GM21423 (cell line): ENCODE results near the gene TSBP1.

ENCODE experiments used
- ATAC-seq: cut with Tn5 transposase; IDR thresholded peaks from one replicate; pipeline ENCODE4 v1.9.1; 2021; ENCODE audit warnings: mild to moderate bottlenecking, moderate library complexity; ENCODE audit not compliant: unreplicated experiment

TSBP1 gene, protein sequence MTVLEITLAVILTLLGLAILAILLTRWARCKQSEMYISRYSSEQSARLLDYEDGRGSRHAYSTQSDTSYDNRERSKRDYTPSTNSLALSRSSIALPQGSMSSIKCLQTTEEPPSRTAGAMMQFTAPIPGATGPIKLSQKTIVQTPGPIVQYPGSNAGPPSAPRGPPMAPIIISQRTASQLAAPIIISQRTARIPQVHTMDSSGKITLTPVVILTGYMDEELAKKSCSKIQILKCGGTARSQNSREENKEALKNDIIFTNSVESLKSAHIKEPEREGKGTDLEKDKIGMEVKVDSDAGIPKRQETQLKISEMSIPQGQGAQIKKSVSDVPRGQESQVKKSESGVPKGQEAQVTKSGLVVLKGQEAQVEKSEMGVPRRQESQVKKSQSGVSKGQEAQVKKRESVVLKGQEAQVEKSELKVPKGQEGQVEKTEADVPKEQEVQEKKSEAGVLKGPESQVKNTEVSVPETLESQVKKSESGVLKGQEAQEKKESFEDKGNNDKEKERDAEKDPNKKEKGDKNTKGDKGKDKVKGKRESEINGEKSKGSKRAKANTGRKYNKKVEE

DNA sequence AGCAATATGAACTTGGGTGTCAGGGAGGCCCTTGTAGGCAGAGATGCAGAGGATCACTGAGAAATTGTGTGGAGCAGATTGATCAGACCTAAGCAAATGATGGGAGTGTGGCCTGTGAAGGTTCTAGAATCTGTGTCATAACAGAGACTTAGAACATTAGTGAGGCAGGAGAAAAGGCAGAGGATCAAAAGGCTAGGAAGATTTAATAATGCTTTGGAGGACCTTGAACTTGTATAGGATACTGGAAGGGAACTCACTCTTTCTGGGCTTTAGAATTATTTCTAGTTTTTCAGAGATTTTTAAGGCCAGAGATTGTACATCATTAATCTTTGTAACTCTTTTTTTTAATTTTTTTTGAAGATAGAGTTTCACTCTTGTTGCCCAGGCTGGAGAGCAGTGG lies at the start of gene TSBP1:
TSS of gene TSBP1 (minus strand) at position 101 of the 400 bp plus-strand sequence. CDS start 197 bp downstream, outside the sequence.
- no peak for ATAC-seq

GRCh38 chr6:32416036-32416435 lies 44.3 kb upstream of the TSBP1 start:
- ATAC-seq, result no peak

DNA sequence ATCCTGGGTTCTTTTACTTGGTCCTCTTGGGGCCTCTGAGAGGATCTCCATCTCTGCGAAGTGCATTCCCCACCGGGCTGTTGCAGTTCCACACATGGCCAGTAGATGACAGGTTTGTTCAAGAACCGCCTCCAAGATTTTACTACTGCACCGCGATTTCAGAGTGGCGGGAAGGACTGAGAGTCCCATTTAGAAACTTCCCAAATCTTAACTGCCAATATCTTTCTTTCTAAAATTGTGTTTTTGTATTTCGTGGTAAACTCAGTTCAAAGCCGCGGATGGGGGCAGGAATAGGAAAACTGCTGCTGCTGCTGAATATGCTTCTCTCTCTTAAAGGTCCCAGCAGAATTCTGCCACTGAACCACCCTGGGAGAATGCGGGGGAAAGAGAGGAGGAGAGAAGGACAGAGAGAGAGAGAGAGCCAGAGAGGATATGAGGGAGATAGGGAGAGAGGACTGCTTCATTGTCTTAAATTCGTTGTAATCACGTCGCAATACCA lies 43.9 kb upstream of the TSBP1 start:
- ATAC-seq, result no peak

DNA sequence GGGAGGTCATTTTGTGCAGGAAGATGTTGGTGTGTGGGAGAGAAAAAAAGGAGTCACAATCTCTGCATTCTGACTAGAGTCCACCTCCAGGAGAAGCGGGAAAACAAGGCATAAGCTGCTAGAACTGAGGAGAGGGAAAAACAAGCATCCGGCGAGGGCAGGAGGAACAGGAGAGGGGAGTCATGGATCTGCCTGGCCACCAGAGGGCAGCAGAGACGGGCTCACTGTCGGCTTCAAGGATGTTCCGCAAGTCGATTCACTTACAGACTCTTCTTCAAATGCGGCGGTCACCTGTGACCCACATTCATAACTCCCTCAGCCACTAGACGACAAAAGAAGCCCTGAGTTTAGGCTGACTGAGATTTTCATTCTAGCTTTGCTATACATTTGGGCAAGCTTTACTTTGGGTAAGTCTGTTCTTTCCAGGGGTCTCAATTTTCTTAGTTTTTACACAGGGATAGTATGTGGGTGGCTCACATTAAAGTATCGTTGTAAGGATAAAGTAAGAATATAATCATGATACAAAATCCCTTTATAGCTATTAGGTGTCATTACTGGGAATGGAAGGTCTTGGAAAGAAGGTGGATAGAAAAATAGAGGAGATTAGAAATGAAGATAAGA lies 41.8 kb upstream of the TSBP1 start:
- ATAC-seq, result no peak

GRCh38 chr6:32411566-32412327 lies 40.0 kb upstream of the TSBP1 start:
- no peak for ATAC-seq

DNA sequence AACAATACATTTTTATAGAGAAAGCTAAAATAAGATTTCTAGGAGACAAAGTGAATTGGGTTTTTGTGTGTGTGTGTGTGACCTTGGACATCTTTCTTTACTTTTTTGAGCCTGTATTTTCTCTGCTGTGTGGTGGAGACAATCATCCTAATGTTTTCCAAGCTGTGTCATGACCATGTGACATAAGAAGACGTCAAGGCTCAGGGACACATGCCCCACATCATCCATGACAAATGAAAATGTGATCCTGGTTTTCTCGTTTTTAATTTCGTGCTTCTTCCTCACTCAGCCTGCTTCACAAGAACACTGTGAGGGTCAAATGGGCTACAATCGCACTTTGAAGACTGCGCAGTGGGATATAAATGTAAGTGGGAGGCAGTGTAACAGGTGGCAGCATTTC lies 39.2 kb upstream of the TSBP1 start:
- ATAC-seq, result no peak

DNA sequence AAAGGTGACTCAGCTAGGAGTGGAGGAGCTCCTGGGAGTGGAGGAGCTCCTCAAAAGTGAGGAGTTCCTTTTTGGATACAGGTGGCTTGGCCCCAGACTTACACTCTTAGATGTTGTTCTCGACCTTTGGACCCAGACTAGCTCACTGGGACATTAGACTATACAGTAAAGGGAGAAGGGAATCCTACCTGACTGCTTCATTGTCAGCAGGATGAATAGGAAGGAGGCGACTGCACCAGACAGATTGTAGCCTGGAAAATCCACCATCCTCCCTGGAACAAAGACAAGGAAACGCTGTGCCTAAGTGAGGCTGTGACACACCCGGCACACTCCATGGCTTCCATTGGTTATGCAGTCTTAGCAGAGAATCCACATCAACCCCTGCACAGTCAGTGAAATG lies 35.2 kb upstream of the TSBP1 start, which contains the start of gene BTNL2:
TSS of gene BTNL2 (minus strand) at position 325 of the 400 bp plus-strand sequence. CDS start at position 267, 58 bp downstream.
- ATAC-seq, result no peak

- no peak for ATAC-seq
Observed at GRCh38 chr6:32406197-32406596, 34.5 kb upstream of the TSBP1 start.

- ATAC-seq, result no peak
Observed at GRCh38 chr6:32405656-32406055, 34.0 kb upstream of the TSBP1 start.

- ATAC-seq, result no peak
Observed at GRCh38 chr6:32402812-32403211, 31.1 kb upstream of the TSBP1 start.

- no peak for ATAC-seq
Observed at GRCh38 chr6:32401284-32401963, 29.7 kb upstream of the TSBP1 start.

GRCh38 chr6:32397252-32397920 lies 25.7 kb upstream of the TSBP1 start:
- peak; percentile 62 for ATAC-seq

DNA sequence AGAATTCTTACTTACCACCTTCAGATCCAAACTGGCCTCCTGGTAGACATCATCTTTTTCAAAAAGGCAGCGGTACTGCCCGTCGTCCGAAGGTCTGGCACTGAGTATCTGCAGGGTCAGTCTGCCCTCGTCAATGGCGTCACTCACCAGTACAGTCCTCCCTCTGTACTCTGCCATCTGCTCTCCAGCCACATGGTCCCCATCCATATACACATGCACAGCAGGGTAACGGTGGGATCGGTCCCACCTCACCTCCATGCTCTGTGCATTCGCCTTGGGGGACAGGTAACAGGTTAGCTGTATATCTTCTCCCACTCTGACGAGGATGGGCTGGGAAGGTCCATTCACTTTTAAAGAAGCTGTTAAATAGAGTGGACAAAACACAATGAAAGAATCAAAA lies 24.3 kb upstream of the TSBP1 start:
- ATAC-seq, result no peak

- no peak for ATAC-seq
Observed at GRCh38 chr6:32393665-32394420, 22.1 kb upstream of the TSBP1 start.

DNA sequence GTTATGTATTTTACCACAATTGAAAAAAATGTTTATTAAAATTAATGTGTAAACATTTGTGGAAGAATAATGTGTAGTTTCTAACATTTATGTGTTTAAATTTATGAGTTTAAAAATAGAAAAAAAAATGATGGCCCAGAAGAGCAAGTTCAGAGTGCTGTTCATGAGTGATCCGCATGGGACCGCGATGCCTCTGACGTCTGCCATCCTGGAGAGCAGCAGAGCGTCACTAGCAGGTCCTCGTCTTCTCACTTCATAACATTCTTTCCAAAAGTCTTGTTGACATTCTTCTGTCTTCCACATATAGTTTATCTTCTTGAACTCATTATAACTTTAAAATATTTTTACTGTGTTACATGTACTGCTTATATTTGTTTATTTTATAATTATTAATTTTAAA lies 19.8 kb upstream of the TSBP1 start:
- no peak for ATAC-seq

DNA sequence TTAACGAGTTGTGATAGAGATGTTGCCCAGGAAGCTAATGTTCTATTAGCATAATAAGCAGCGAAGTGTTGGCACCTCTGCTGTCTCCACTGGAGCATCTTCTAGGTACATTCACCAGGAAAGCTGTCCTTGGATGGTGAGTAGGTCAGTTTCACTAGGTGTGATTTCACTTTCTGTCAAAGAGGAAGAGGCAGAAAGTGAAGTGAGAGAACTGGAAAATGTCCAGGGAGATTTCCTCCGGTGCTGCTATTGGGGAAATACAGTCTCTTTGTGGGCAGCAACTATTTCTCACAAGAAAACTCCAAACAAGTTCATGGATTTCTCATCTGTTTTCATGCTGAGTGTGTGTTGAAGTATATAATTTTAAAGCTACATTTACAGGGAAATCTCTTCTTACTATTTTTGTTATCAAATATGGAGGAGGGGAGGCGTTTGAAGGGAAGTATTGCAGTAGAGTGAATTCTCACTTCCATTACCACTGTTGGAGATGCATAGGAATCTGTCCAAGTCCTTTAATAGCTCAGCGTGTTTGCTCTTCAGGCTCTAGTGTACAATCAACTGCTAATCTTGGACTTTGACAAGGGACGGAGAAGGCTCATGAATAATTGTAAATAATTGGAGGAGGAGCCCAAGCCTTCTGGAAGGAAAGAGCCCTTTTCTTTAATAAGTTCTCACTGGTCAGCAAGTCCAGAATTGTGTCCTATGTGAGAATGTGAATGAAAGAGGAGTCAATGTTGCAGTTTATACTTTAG lies 16.1 kb upstream of the TSBP1 start:
- ATAC-seq, result no peak

DNA sequence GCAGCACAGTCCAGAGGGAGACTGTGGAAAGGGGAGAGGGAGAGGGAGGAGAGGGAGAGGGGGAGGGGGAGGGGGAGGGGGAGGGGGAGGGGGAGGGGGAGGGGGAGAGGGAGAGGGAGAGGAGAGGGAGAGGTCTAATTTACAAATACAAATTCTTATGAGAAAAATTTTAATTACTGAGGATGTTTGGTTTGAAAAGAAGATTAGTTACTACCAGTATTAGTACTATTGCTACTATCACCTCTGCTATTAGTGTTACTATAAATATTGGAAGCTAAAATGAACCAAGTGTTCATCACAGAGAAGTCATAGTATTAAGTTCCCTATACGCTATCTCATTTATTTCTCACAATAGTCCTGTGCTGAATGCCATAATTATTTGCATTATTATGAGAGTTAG lies 14.3 kb upstream of the TSBP1 start:
- ATAC-seq, result no peak

DNA sequence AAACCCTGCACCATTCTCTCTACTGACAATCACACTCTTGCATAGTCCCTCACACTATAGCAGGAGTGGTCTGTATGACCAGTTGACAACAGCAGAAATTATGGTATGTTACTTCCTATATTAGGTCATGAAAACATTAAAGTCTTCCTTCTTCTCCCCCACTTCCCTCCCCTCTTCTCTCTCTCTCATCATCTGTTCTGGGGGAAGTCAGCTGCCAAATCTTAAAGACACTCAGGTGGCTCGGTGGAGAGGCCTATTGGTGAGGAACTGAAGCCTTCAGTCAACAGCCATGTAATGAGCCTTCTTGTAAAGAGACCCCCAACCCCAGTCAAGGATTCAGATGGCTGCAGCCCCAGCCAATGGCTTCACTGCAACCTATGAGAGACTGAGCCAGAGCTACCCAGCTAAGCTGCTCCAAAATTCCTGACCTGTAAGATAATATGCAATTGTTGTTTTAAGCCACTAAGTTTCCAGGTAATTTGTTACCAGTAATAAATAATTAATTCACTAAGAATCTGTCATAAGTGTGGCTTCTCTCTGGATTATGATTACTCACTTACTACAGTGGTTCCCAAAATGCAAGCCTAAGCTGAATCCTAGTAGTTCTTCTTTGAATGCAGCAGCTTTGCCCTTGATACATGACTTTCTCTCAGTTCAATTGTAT lies 11.2 kb upstream of the TSBP1 start:
- no peak for ATAC-seq
